ENCODE measurements around the gene LIN7A. TPM values are rescaled to one million over a fixed set of nuclear protein-coding genes. Genes with fewer than 3 reads are reported as not detected.

LIN7A gene
- total and polyA plus RNA-seq, 2 of the 4 experiments (the other 2 are of a cell fraction) = 10.8 to 24.7 TPM

DNA sequence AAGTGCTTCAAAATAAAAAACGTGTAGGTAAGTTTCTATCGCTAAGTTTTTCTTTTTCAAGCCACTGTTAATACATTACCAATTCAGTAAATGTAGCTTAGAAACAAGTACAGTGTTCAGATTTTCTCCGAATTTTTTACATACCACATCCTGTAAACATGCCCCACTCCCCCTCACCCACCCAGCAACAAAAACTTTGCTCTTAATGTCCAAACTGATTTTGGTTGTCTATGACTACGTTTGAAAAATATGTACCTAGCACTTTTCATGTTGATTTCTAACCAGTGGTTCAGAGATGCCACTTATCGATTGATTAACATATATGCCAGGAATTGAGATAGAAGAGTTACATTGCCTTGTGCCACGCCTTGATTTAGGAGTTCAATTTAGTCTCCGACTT, 663 bp upstream of the LIN7A start:
- Histone ChIP-seq H2AK9ac (replicated peaks; ENCODE audit: low read depth, low read length, poor library complexity) (no peak overlapping the region), H3K27ac (ENCODE audit: insufficient read depth, low read length) (no peak overlapping the region), H2BK15ac (ENCODE audit: low read depth, low read length) (no peak overlapping the region), H3K23ac (ENCODE audit: low read depth, low read length) (no peak overlapping the region), H3K79me1 (ENCODE audit: low read depth in 1 of 2, low read length in 2 of 2) (peaks cover 0 to 21% of the 10 kb centered on the region in 2 experiments; a peak in 2 of 4 replicates), H3K4ac (ENCODE audit: low read depth, low read length) (no peak overlapping the region), H4K91ac (ENCODE audit: insufficient read depth, low read depth, low read length) (peak overlapping the region; percentile 10; the same call in 1 of the 2 replicates), H3K18ac (ENCODE audit: low read depth, low read length) (no peak overlapping the region), H4K20me1 (ENCODE audit: insufficient read depth, low read length) (no peaks in the 10 kb centered on the region), H2AK5ac (ENCODE audit: low read depth, low read length) (no peak overlapping the region), H2AFZ (replicated peaks; ENCODE audit: low read length, poor library complexity) (no peak overlapping the region), H3K9ac (ENCODE audit: low read depth, low read length) (no peak overlapping the region), H3K14ac (replicated peaks; ENCODE audit: low read depth, low read length) (no peak overlapping the region), H3K56ac (ENCODE audit: extremely low read depth, insufficient read depth, low read length) (no peak overlapping the region), H3K27me3 (ENCODE audit: control insufficient read depth, insufficient read depth, low read length) (no peaks in the 10 kb centered on the region), H4K5ac (ENCODE audit: low read depth, low read length) (no peak overlapping the region), H3K36me3 (ENCODE audit: control insufficient read depth, insufficient read depth, low read length) (no peaks in the 10 kb centered on the region), H2BK20ac (ENCODE audit: low read depth, low read length) (peak overlapping the region; percentile 20; the same call in 1 of the 2 replicates), H4K8ac (ENCODE audit: low read depth in 2 of 2, low read length in 2 of 2) (no peak overlapping the region), H3K9me1 (ENCODE audit: insufficient read depth, low read length) (no peaks in the 10 kb centered on the region), H3K4me2 (ENCODE audit: low read depth, low read length) (no peak overlapping the region; the same call in 1 of the 2 replicates), H3K4me1 (ENCODE audit: control insufficient read depth, insufficient read depth, low read length) (no peaks in the 10 kb centered on the region), H3K9me3 (ENCODE audit: control insufficient read depth, insufficient read depth, low read length) (no peaks in the 10 kb centered on the region), H2BK5ac (ENCODE audit: low read depth, low read length, poor library complexity, severe bottlenecking) (no peak overlapping the region), H2BK120ac (ENCODE audit: low read depth, low read length) (no peak overlapping the region), H3K4me3 (ENCODE audit: insufficient read depth, low read depth, low read length) (no peak overlapping the region)
- intact Hi-C loops (cut with micrococcal nuclease) = loop anchor here (5.0 kb wide), 2 partner anchors 176 to 466 kb away; no protein-coding TSS in a partner anchor
- ChIA-PET CTCF (interaction anchor here (0.6 kb wide), 2 partner anchors 374 to 983 kb away, joined by 3 read pairs; no protein-coding TSS in a partner anchor), POLR2A (ENCODE audit: unreplicated experiment) (interaction anchor here (0.6 kb wide), 1 partner anchor 580 kb away, joined by 6 read pairs; no protein-coding TSS in a partner anchor)
- TF ChIP-seq BHLHE40 (IDR thresholded peaks at IDR 0.05; ENCODE audit: low read depth, low read length) = no peak
- no peak for TF ChIP-seq NFE2L2 (IDR thresholded peaks at IDR 0.05; ENCODE audit: low read depth, low read length)
- no peak for TF ChIP-seq MAZ (IDR thresholded peaks at IDR 0.05; ENCODE audit: borderline replicate concordance, low read depth, low read length)
- TF ChIP-seq USF2 (IDR thresholded peaks at IDR 0.05; ENCODE audit: low read depth, low read length) = no peak
- TF ChIP-seq RAD21 (IDR thresholded peaks at IDR 0.05; ENCODE audit: low read length) = no peak
- TF ChIP-seq, protein P1, sequence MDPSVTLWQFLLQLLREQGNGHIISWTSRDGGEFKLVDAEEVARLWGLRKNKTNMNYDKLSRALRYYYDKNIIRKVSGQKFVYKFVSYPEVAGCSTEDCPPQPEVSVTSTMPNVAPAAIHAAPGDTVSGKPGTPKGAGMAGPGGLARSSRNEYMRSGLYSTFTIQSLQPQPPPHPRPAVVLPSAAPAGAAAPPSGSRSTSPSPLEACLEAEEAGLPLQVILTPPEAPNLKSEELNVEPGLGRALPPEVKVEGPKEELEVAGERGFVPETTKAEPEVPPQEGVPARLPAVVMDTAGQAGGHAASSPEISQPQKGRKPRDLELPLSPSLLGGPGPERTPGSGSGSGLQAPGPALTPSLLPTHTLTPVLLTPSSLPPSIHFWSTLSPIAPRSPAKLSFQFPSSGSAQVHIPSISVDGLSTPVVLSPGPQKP (IDR thresholded peaks at IDR 0.05; ENCODE audit: borderline replicate concordance, low read depth, low read length) = no peak
- TF ChIP-seq RFX5 (IDR thresholded peaks at IDR 0.05; ENCODE audit: low read depth, low read length) = no peak
- no peak for TF ChIP-seq FOS (IDR thresholded peaks at IDR 0.05; ENCODE audit: low read depth, low read length)
- TF ChIP-seq CEBPB (IDR thresholded peaks at IDR 0.05; ENCODE audit: low read depth, low read length) = no peak
- no peak for TF ChIP-seq CHD1 (IDR thresholded peaks at IDR 0.05; ENCODE audit: low read depth, low read length)
- TF ChIP-seq SMC3 (IDR thresholded peaks at IDR 0.05; ENCODE audit: low read depth, low read length) = no peak
- no peak for TF ChIP-seq MAFK (IDR thresholded peaks at IDR 0.05; ENCODE audit: low read depth, low read length)
- no peak for TF ChIP-seq RCOR1 (IDR thresholded peaks at IDR 0.05; ENCODE audit: insufficient replicate concordance, low read length)
- TF ChIP-seq POLR2A (IDR thresholded peaks at IDR 0.05; ENCODE audit: low read depth, low read length) = no peak
- ATAC-seq (ENCODE audit: low read depth) (no peak), DNase-seq (no peak)
- WGBS, 2 experiments (ENCODE audit: extremely low coverage in 2 of 2, insufficient read length in 1 of 2) = 100% methylated on average over 1 of the region's 7 CpGs; no CpG with 5 or more reads in 1 of the 2 experiments
- in situ Hi-C loops (cut with MboI; ENCODE audit: low sequenced_read_pairs) = loop anchor here (25.0 kb wide), 2 partner anchors 326 to 1526 kb away; no protein-coding TSS in a partner anchor
- BruUV-seq (replicated peaks) = no TSS peak
- dilution Hi-C loops (cut with HindIII; ENCODE audit: low sequenced_read_pairs, unreplicated experiment) = no loop called here

Measured in IMR-90 (cell line).